DMS114 treated with DMSO at 0.1 percent for 48 hours (cell line): ENCODE measurements around the gene SGMS1.
"Not testable (repeated sequence)": the region's sequence is repeated elsewhere in the genome, so short reads cannot be mapped to it uniquely, and the experiment has no call there.

Experiments
- DNase-seq: peaks from one replicate; lab custom pipeline; 2025; ENCODE audit not compliant: unreplicated experiment; lab: John Stamatoyannopoulos, UW

The SGMS1 gene

DNA sequence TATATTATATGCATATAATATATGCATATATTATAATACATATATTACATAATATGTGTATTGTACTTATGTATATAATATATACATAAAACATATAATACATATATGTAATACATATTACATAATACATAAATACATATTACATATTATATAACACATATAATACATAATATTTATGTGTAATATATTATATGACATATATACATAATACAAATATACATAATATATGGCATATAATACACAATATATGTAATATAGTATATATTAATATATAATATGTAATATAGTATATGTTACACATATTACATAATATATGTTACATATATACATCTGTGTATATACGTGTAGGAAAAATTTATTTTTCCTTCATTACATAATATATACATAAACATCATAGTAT lies 63.4 kb downstream of the SGMS1 start:
- no peak for DNase-seq

DNA sequence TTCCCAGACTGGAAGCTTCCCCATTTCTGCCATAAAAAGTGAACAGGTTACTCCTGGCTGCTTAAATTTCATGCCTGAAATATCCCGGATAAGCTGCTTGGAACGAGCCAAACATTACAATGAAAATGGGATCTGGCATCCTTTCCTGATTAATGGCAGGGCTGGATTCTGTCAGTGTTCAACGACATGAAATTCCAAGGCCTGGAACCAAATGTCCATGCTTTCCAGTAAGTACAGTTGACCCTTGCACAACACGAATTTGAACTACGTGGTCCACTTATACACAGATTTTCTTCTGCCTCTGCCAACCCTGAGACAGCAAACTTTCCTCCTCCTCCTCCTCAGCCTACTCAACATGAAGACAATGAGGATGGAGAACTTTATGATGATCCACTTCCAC lies 65.4 kb downstream of the SGMS1 start:
- no peak for DNase-seq

DNA sequence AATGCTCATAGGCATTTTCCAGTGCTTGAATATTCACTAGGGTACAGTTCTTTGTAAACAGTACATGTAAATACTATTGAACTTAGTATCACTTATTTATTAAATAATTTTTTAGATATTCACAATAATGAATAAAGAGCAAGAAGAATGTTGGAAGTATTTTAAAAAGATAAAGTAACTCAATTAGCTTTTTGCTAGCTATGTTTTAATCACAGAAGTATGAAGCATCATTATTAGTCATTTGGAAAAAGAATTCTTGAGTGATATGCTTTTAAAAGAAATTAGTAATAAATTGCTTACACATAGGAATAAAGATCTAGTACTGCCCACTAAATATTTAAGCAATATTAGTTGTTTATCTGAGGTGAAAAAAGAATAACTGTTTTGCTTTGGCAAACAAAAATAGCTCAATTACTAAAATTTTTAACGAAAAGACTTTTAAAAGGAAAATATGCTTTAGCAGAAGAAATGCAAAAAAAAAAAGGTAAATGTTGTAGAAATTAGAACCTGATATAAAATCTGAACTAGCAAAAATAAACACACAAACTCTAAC lies 66.5 kb downstream of the SGMS1 start:
- no peak for DNase-seq

DNA sequence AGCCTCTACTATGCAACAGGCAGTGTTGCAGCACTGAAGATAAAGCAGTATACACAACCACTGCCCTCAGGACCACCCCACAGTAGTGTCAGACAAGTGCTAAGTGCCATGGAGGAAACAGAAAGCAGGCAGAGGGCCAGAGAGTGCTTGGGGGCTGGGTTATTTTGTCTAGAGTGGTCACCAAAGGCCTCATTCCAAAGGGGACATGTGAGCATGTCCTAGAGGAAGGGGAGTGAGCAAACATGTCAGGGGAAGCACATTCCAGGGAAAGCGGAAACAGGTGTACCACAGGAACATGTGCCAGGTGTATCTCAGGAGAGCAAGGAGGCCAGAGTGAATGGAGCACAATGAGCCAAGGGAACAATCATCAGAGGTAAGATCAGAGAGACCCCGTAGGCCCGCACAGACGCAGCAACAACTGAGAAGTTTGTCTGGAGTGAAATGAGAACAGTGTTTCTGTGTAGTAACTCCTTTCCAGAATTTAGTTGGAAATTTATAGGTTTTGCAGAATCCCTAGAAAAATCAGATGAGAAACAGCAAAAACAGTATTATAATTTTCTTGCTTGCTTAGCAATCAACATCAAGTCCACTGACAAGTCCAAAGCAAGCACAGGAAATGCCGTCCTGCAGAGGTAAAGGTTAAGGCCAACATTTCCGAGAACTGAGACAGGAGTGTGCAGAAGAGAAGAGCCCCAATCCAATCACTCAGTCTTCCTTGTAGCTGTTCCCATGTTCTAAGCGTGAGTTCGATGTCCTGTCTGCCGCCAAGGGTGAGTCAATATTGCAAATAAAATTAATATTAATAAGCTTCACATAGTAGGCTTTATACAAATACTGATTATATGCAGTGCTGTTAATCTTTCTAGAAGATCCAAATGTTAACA lies 67.3 kb downstream of the SGMS1 start:
- DNase-seq = no peak

DNA sequence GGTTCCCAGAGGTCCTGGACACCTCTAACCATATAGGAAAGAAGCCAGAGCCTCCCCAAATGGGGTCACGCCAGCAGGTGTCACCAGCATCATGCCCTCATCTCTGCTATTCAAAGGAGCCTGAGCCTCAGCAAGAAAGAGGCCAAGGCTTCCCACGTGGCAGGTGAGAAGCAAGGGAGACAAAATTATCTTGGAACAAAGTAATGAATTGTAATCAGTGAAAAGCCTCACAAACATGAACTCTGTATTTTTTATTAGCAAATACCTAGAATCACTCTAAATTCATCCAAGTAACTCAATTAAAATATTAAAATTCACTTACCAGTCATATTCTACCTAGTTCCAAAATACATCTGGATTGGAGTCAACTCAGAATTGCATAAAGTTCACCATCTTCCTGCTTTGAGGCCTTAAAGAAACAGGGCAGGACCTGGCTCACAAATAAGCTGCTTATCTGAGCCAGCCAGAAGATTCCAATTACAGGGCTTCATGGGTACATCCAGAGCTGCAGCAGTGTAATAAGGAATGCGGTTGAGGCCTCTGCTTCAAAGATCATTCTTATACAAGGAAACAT lies 68.7 kb downstream of the SGMS1 start:
- no peak for DNase-seq

DNA sequence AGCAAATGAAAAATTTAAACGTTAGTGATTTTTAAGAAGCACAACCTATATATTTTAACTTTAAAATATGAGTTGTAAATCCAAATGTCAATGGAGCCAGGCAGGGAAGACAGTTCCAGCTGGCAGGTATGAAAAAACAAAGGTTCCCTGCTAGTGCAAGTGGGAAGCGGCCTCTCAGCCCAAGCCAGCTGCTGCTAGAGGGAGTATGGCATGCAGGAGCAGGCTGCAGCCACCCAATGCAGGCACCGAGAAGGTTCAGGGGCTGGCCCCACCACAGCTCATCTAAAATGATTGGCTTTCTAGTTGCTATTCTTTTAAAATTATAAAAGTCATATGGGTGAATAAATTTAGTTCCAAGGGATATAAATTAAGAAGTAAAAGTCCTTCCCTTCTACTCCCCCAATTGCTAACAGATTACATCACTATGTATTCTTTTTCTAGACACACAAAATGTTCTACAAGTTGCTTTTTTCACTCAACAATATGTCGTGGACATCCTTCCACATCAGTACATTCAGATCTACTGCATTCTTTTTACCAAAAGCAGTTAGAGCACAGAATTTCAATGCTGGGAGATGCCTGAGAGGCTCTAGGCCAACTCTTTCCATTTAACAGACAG lies 69.3 kb downstream of the SGMS1 start:
- DNase-seq = no peak

DNA sequence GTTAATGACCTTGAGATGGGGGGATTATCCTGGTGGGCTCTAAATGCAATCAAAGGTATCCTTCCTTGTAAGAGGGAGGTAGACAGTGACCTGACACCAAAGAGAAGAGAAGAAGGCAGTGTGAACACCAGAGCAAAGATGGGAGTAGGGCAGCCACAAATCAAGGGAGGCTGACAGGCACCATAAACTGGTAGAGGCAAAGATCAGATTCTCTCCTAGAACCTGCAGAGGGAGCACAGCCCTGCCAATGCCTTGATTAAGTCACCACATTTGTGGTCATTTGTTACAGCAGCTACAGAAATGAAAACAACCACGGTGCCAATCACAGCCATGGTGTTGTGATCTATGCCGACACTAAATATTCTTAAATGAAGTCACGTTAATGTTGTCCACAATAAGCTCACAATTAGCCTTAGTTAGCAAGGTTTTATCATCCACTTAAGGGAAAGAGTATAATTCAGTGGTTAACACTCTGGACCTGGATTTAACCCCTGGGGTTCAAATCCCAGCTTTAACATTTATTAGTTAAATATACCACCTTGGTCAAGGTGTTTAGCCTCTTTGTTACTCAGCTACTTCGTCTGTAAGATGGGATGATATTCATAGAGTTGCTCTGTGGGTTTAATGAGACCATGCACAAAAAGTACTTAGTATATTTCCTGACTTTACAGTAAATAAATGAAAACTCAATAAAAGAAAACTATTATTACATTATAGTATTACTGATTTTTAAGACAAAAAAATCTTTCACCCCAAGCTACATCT lies 70.8 kb downstream of the SGMS1 start:
- DNase-seq = no peak

DNA sequence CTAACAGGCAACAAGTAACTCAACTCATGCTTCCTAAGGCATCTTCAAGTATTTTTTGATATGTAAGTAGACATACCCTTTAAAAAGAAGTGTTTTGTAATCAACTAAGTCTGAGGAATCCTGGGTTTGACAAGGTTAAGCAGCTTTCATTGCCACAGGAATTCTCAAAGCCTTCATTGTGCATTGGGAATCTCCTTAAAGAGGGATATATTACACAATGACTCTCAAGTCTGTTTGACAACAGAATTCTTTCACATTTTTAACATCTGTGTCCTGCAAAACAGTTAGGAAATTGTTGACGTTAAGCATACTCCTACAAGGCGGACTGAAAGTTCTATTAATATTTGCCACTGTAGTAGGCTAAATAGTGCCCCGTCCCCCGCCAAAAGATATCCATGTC lies 71.4 kb downstream of the SGMS1 start:
- DNase-seq = no peak

DNA sequence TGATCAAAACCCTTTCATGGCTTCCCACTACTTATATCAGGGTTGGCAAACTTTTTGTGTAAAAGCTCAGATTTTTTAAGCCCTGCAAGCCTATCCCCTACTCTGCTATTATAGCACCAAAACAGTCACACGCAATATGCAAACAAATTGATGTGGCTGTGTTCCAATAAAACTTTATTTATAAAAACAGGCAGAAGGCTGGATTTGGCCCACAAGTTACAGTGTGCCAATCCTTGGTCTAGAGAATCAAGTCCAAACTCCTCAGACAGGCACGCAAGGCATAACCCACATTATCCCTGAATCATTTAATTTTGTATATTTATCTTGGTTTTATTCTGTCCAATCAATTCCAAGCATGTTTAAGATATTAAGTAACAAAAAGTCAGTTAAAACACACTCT lies 71.9 kb downstream of the SGMS1 start:
- no peak for DNase-seq

DNA sequence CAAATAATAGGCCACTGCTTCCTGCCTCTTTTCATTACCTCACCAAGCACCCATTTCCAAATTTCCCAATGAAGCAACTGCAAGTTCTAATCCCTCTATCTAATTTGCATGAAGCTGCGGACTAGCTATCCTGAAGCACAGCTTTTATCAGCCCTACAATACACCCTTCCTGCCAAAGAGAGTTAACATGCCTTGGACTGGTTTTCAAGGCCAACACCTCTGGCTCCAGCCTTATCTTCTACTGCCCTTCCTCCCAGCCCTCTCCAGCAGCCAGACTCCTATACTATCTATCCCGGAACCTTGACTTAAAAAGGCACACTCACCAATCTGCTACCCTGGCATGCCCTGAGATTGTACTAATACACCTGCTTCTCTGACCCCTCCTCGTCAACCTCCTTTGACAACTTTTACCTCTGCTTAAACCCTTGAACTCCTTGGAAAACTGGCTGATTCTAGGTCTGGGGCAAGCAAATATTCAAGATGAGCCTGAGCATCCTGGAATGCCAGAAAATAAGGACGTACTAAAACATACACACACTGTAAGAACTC lies 73.4 kb downstream of the SGMS1 start:
- no peak for DNase-seq

DNA sequence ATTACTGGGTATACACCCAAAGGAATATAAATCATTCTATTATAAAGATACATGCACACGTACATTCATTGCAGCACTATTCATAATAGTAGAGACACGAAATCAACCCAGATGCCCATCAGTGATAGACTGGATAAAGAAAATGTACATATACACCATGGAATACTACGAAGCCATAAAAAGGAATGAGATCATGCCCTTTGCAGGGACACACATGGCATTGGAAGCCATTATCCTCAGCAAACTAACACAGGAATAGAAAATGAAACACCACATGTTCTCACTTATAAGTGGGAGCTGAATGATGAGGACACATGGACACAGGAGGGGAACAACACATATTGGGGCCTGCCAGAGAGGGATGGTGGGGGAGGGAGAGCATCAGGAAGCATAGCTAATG lies 74.6 kb downstream of the SGMS1 start:
- not testable (repeated sequence) for DNase-seq

DNA sequence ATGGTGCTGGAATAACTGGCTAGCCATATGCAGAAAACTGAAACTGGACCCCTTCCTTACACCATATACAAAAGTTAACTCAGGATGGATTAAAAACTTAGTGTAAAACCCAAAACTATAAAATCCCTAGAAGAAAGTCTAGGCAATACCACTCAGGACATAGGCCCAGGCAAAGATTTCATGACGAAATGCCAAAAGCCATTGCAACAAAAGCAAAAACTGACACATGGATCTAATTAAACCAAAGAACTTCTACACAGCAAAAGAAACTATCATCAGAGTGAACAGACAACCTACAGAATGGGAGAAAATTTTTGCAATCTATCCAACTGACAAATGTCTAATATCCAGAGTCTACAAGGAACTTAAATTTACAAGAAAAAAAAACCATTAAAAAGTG lies 75.3 kb downstream of the SGMS1 start:
- not testable (repeated sequence) for DNase-seq

DNA sequence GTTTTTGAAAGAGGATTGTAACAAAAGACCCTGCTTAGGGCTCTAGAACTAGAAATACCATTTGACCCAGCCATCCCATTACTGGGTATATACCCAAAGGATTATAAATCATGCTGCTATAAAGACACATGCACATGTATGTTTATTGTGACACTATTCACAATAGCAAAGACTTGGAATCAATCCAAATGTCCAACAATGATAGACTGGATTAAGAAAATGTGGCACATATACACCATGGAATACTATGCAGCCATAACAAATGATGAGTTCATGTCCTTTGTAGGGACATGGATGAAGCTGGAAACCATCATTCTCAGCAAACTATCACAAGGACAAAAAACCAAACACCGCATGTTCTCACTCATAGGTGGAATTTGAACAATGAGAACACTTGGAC lies 77.5 kb downstream of the SGMS1 start:
- not testable (repeated sequence) for DNase-seq

DNA sequence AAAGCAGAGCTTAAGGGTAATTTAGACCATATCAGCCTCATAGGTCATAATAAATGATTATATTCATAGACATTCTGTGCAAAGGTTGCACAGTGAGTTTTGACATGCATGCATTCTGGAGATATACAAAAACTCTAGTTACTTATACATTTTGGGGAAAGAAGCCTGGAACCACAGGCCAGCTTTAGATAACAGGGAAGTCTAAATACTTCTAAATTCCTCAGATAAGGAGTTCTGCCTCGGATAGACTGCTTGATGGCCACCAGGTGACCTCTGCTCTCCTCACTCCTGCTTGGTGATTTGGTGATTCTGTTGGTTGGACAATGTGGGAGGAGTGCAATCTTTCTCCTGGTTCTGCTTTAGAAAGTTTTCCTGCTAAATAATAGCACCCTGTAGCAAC lies 77.9 kb downstream of the SGMS1 start:
- no peak for DNase-seq

DNA sequence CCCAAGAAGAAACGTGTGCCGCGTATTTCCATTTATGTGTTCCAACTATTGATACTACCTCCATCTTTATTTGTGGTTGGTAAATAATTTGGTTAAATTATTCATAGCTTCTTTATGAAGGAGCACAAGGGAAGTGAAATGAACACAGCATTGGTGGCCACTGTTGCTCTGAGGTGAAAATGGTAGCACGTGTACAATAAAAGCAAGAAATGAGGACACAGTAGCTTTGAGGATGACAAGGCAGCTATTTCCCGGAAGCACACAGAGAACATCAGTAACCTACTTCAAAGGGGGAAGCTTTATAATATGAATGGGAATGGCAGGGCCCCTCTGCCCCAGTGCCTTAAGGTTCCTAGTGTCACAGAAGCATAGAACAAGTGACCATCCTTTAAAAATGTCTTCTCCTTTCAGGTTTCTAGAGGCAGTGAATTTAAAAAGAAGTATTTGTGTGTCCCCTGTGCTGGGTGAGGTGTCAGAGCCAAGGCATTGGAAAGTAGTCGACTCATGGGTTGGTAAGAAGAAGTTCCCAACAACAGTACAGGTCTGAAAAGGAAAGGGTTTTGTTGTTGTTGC lies 78.8 kb downstream of the SGMS1 start:
- DNase-seq = no peak

DNA sequence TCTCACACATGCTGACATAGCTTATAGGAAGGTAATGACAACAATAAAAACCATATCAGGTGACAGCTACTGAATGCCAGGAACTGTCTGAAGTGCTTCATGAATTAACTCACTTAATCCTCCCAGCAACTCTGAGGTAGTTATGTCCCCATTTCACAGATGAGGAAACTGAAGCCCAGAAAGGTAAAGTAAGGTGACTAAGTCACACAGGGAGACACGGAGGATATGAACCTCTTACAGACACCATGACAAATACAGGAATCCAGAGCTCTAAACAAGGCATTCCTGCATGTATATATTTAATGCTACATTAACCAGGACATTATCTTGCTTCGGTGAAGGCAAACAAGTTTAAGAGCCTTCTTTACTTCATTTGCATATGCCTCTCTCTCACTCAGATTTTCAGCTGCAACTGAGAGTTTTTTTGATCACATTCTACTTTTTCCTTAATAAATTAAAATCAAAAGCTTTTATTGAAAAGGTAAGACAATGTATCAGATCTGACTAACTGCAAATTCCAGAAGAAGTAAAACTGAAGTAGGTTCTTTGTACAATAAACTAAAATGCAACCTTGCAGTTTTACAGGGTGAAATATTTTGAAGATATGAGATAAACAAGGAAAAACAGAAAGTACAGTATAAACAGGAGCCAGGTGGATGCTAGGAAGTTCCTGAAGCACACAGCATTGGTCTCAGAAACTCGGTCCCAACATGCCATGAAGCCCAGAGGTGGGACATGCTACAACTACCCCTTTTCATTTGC lies 79.5 kb downstream of the SGMS1 start:
- DNase-seq = no peak

DNA sequence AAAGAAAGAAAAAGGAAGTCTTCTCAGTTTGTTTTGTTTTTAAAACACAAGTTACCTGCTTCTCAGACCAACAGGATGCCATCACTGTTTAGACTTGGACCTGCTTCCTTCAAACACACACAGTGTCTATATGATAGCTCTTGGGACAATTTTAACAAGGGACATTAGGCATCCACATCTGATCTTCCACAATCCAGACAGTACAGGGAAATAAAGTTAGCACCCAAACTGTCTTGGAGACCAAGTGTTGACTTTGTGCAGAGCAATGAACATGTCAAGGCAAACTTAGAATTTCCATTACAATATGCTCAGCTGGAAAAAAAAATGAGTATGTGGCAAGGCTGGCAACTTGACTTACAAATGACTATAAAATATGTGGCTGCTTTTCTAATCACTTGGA lies 80.9 kb downstream of the SGMS1 start:
- DNase-seq = no peak

DNA sequence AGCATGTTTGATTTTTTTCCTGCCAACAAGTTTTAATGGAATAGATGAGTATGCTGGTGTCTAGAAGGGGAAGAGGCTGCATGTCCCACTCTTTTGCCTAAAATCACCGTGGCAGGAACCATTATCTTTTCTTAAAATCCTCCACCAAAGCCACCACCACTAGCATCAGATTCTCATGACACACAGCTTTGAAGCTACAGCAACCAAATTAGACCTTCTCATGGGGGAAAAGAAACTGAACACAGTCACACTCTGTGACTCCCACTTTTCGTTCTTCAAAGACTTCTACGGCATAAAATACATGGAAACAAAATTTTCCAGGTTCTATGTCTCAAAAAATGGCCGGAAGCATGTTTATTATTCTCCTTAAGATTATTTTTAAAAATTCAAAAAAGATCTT lies 81.8 kb downstream of the SGMS1 start:
- no peak for DNase-seq

DNA sequence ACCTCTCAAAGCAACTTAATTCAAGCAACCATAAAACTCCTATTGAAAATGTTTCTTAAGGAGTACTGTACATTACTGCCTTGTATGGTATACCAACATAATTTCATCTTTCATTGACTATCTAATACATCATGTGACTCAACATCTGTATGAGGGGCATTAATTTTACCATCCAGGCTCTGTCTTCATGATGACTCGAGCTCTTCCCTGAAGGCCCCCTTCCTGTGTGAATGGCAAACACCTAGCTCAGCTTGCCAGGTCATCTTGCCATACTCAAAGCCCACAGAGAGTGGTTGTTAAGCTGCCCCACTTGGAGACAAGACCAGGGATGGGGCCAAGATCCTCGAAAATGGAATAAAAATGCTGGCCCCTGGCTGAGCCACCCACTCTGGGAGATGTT lies 82.4 kb downstream of the SGMS1 start:
- no peak for DNase-seq

DNA sequence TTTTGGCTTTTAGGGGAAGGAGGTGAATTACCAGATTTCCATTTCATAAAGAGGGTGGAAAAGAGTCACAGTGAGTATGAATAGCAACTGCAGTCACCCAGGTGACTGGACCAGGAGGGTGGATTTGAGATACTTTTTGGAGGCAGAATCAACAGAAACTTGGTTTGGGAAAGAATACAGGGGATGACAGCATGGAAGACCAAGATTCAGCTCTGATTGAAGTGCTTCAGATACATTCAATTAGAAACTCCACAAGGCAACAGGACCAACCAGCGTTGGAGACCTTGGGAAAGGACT lies 83.0 kb downstream of the SGMS1 start:
- DNase-seq = no peak
